Nephron (organoid): ENCODE results near the gene TUFT1.

ENCODE experiments used
- H3K27ac Mint-ChIP-seq, 3 experiments: 2 replicates each; pipeline ENCODE4 v1.8.0; 2020; ENCODE audit warnings: mixed read lengths in 3 of 3, mild to moderate bottlenecking in 2 of 3, moderate library complexity in 1 of 3
- H3K27me3 Mint-ChIP-seq: 2 replicates; pipeline ENCODE4 v1.8.0; 2021; ENCODE audit warnings: low read depth, mild to moderate bottlenecking, moderate library complexity, mixed read lengths
- H3K36me3 Mint-ChIP-seq: 2 replicates; pipeline ENCODE4 v1.8.0; 2020; ENCODE audit warnings: low read depth, mixed read lengths
- H3K4me1 Mint-ChIP-seq: 2 replicates; pipeline ENCODE4 v1.8.0; 2020; ENCODE audit warnings: mixed read lengths
- H3K4me3 Mint-ChIP-seq, 3 experiments: 2 replicates each; pipeline ENCODE4 v1.8.0; 2020; ENCODE audit warnings: mild to moderate bottlenecking in 3 of 3, mixed read lengths in 3 of 3, moderate library complexity in 2 of 3
- H3K9me3 Mint-ChIP-seq: 2 replicates; pipeline ENCODE4 v1.8.0; 2020; ENCODE audit warnings: mixed read lengths
- CTCF ChIP-seq, 3 experiments: fragments of 200-600 bp; sonication (generic); IDR thresholded peaks; one replicate each; pipeline ENCODE4 v1.5.0; 2021; ENCODE audit warnings: antibody characterized with exemption in 3 of 3; ENCODE audit not compliant: unreplicated experiment in 3 of 3

TUFT1 gene

DNA sequence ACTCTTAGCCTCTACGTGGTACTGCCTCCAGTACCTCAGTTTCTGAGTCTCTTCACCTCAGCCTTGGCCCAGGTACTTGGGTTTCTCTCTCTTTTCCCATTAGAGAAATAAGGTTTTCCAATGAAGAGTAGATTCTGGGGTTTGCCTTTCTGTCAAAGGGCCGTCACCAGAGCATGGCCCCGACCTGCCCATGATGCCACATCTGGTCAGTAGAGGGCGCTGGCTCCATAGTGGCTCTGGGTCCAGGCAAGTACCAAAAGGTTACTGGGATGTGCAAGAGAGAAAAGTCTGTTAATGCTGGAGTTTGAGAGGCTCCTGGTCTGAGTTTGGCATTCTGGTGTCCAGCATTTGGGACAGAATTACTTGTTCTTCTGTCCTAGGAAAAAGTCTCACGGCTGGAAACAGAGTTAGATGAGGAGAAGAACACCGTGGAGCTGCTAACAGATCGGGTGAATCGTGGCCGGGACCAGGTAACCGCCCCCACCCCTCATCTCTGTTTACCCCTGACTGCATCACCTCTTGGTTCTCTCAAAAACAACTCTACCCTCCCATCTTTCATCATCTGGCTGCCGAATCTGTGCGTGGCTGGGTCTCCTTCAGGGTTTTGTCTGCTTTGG lies 5.3 kb upstream of the TUFT1 start:
- Mint-ChIP-seq H3K36me3 (peaks cover 10% of the 10 kb centered on the region), H3K4me1 (peaks cover 6% of the 10 kb centered on the region), H3K9me3 (no peaks in the 10 kb centered on the region), H3K27me3 (peaks cover 14% of the 10 kb centered on the region), H3K4me3 (no peak overlapping the region), H3K27ac (no peak overlapping the region)
- TF ChIP-seq CTCF (IDR thresholded peaks at IDR 0.05; ENCODE audit: unreplicated experiment in 3 of 3) = peak; percentile 64 to 77 (median 68)

GRCh38 chr1:151535326-151536271 lies 4.5 kb upstream of the TUFT1 start:
- H3K27ac Mint-ChIP-seq = no peak overlapping the region
- TF ChIP-seq CTCF (IDR thresholded peaks at IDR 0.05; ENCODE audit: unreplicated experiment in 3 of 3) = no peak
- peaks cover 14% of the 10 kb centered on the region for H3K4me1 Mint-ChIP-seq
- no peak overlapping the region for H3K4me3 Mint-ChIP-seq
- peaks cover 10% of the 10 kb centered on the region for H3K36me3 Mint-ChIP-seq
- H3K27me3 Mint-ChIP-seq = peaks cover 18% of the 10 kb centered on the region
- H3K9me3 Mint-ChIP-seq = no peaks in the 10 kb centered on the region

GRCh38 chr1:151536499-151536898 lies 3.6 kb upstream of the TUFT1 start:
- Mint-ChIP-seq H3K9me3 (no peaks in the 10 kb centered on the region), H3K27me3 (peaks cover 20% of the 10 kb centered on the region), H3K27ac (no peak overlapping the region), H3K4me1 (peaks cover 23% of the 10 kb centered on the region), H3K36me3 (peaks cover 7% of the 10 kb centered on the region), H3K4me3 (no peak overlapping the region)
- no peak for TF ChIP-seq CTCF (IDR thresholded peaks at IDR 0.05; ENCODE audit: unreplicated experiment in 3 of 3)

- no peak overlapping the region for H3K4me3 Mint-ChIP-seq
- H3K27ac Mint-ChIP-seq = no peak overlapping the region
- H3K9me3 Mint-ChIP-seq = no peaks in the 10 kb centered on the region
- peaks cover 29% of the 10 kb centered on the region for H3K4me1 Mint-ChIP-seq
- peaks cover 7% of the 10 kb centered on the region for H3K36me3 Mint-ChIP-seq
- H3K27me3 Mint-ChIP-seq = peaks cover 22% of the 10 kb centered on the region
- TF ChIP-seq CTCF (IDR thresholded peaks at IDR 0.05; ENCODE audit: unreplicated experiment in 3 of 3) = no peak
Observed at GRCh38 chr1:151537112-151537511, 3.0 kb upstream of the TUFT1 start.

DNA sequence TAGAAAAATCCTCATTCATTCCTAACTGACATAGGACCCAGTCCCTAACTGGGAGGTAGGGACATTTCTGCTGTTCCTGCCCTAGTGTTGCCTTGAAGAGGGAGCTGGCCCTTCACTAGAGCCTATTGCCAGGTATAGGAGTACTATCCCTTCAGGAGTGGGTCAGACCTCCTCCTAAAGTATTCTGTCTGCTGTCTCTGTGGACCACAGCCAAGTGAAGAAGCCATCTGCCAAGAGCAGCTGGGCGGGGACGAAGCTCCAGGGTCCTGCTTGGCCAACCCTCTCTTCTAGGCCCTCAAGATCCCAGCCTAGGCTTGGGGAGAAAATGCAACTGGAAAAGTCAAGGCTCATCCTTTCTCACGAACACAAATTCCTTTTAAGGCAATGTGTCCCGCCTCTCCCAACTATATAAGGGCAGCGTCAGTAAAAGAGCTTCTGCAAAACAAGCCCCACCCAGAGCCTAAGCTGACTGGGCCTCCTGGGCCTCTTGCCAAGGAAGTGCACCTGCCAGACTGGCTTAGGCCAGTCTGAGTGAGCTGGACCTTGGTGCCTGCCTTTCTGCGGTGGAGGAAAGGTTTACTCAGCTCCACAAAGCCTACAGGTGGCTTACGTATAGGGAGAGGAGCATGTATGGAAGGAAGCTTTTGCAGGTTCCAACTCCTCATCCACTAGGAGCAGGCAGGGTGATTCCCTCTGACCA lies 638 bp upstream of the TUFT1 start:
- H3K9me3 Mint-ChIP-seq = no peaks in the 10 kb centered on the region
- peaks cover 38% of the 10 kb centered on the region for H3K4me1 Mint-ChIP-seq
- H3K36me3 Mint-ChIP-seq = peaks cover 7% of the 10 kb centered on the region
- TF ChIP-seq CTCF (IDR thresholded peaks at IDR 0.05; ENCODE audit: unreplicated experiment in 3 of 3) = no peak
- peaks cover 22% of the 10 kb centered on the region for H3K27me3 Mint-ChIP-seq
- peak overlapping the region; percentile 97 to 98 (median 98) for H3K4me3 Mint-ChIP-seq
- peak overlapping the region; percentile 84 to 97 (median 95) for H3K27ac Mint-ChIP-seq
